WERI-Rb-1 (cell line): Measurements from ENCODE around the gene ZBED6.

Source experiments
- DNase-seq: peaks from one replicate; pipeline ENCODE4 v3.0.0-alpha.2; 2020
- H3K27ac ChIP-seq: fragments of 250-450 bp; sonication (Bioruptor Pico); 2 replicates; pipeline ENCODE4 v1.5.1; 2020; ENCODE audit warnings: mild to moderate bottlenecking, moderate library complexity
- H3K27me3 ChIP-seq: fragments of 250-450 bp; sonication (Bioruptor Pico); 2 replicates; pipeline ENCODE4 v1.5.1; 2021; ENCODE audit warnings: mild to moderate bottlenecking, low read depth, moderate library complexity; ENCODE audit not compliant: insufficient read depth, severe bottlenecking
- H3K36me3 ChIP-seq: fragments of 250-450 bp; sonication (Bioruptor Pico); 2 replicates; pipeline ENCODE4 v1.5.1; 2020; ENCODE audit warnings: mild to moderate bottlenecking, moderate library complexity
- H3K4me3 ChIP-seq: 2 replicates; pipeline ENCODE4 v1.5.1; 2011; ENCODE audit warnings: low read depth, mild to moderate bottlenecking, control low read depth, low read length
- H3K9me3 ChIP-seq: fragments of 250-450 bp; sonication (Bioruptor Pico); 2 replicates; pipeline ENCODE4 v1.5.1; 2021; ENCODE audit warnings: mild to moderate bottlenecking, moderate library complexity; ENCODE audit not compliant: severe bottlenecking
- TF ChIP-seq, protein P1 (sequence below): IDR thresholded peaks from 2 replicates; pipeline ENCODE4 v1.5.1; 2011; ENCODE audit warnings: low read depth, mild to moderate bottlenecking, control low read depth, inconsistent platforms, low read length

Gene ZBED6

DNA sequence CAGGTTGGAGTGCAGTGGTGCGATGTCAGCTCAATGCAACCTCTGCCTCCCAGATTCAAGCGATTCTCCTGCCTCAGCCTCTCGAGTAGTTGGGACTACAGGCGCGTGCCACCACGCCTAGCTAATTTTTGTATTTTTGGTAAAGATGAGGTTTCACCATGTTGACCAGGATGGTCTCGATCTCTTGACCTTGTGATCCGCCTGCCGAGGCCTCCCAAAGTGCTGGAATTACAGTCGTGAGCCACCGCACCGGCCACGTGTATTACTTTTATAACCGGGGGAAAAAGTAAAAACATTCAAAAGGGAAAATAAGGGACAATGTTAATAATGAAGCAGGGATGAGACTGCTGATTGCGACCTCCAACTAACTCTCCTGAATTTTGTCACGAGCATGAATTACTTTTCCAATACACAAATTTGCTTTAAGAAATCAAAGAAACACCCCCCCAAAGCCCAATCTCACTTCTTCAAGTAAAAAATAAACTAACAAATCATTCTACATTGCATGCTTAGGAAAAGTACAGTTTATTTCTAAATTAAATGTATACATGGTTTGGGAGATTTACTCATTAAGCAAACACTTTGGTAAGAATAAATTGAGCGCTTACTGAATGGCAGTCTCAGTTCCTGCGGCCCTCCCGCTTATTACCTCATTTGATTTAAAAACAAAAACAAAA, 521 bp upstream of the ZBED6 start:
- TF ChIP-seq, protein P1, sequence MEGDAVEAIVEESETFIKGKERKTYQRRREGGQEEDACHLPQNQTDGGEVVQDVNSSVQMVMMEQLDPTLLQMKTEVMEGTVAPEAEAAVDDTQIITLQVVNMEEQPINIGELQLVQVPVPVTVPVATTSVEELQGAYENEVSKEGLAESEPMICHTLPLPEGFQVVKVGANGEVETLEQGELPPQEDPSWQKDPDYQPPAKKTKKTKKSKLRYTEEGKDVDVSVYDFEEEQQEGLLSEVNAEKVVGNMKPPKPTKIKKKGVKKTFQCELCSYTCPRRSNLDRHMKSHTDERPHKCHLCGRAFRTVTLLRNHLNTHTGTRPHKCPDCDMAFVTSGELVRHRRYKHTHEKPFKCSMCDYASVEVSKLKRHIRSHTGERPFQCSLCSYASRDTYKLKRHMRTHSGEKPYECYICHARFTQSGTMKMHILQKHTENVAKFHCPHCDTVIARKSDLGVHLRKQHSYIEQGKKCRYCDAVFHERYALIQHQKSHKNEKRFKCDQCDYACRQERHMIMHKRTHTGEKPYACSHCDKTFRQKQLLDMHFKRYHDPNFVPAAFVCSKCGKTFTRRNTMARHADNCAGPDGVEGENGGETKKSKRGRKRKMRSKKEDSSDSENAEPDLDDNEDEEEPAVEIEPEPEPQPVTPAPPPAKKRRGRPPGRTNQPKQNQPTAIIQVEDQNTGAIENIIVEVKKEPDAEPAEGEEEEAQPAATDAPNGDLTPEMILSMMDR = no peak
- Histone ChIP-seq H3K9me3 (no peaks in the 10 kb centered on the region), H3K4me3 (peak overlapping the region; percentile 78), H3K27me3 (no peaks in the 10 kb centered on the region), H3K27ac (peak overlapping the region; percentile 96), H3K36me3 (peaks cover 39% of the 10 kb centered on the region)
- DNase-seq = no peak

DNA sequence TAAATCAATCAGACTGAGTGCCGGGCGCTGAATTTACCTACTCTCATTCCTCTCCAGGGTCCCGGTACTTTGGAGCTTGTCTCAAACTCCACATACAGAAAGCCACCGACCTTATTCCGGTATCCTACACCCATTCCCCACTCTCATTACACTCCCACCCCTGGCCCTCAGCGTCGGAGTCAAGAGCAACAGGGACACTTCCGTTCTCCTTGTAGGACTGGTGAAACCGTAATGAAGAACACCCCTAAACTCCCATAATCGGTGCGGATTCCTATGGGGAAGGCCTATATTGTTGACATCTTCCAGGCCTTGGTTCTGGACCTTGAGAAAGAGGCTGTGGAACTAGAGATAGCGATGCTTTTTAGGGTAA, 798 bp downstream of the ZBED6 start:
- H3K4me3 ChIP-seq = peak overlapping the region; percentile 78
- TF ChIP-seq, protein P1 = no peak
- DNase-seq = peak; percentile 62
- no peaks in the 10 kb centered on the region for H3K27me3 ChIP-seq
- H3K36me3 ChIP-seq = peaks cover 52% of the 10 kb centered on the region
- H3K9me3 ChIP-seq = no peaks in the 10 kb centered on the region
- peak overlapping the region; percentile 96 for H3K27ac ChIP-seq

DNA sequence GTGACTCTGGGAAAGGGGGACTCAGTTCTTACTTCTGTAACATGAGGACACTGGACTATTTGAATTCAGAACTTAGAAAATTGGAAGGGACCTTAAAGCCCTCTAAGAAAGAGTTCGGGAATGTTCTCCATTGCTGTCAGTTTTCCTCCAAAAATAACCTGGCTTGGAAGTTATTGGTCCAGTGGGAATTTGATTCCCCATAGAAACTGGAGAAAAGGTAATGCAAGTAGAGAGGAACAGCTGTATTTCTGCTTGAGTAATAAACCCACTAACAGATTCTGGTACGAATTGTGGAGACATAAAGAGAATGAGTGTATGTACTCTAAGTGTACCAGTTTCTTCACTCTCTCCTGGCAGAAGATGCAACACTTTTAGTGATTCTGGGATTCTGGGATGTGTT, 1.8 kb downstream of the ZBED6 start:
- TF ChIP-seq, protein P1 = no peak
- H3K9me3 ChIP-seq = no peaks in the 10 kb centered on the region
- DNase-seq = no peak
- no peak overlapping the region for H3K4me3 ChIP-seq
- H3K27me3 ChIP-seq = no peaks in the 10 kb centered on the region
- H3K36me3 ChIP-seq = peaks cover 60% of the 10 kb centered on the region
- no peak overlapping the region for H3K27ac ChIP-seq

DNA sequence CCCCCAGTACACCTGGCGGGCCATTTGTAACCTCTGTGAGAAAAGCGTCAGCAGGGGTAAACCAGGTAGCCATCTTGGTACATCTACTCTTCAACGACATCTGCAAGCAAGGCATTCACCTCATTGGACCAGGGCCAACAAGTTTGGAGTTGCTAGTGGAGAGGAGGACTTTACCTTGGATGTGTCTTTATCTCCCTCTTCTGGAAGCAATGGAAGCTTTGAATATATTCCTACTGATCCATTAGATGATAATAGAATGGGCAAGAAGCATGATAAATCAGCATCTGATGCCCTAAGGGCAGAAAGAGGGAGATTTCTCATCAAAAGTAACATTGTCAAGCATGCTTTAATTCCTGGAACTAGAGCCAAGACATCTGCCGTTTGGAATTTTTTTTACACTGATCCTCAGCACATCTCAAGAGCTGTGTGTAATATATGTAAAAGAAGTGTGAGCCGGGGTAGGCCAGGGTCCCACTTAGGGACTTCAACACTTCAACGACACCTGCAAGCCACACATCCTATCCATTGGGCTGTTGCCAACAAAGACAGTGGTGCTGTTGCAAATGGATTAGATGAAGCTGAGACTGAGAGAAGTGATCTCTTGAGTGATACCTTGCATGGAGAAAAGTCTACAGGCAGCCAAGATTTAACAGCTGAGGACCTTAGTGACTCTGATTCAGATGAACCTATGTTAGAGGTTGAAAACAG, 2.7 kb downstream of the ZBED6 start:
- Histone ChIP-seq H3K27me3 (no peaks in the 10 kb centered on the region), H3K4me3 (no peak overlapping the region), H3K27ac (no peak overlapping the region), H3K9me3 (no peaks in the 10 kb centered on the region), H3K36me3 (peaks cover 66% of the 10 kb centered on the region)
- no peak for DNase-seq
- TF ChIP-seq, protein P1 = no peak

DNA sequence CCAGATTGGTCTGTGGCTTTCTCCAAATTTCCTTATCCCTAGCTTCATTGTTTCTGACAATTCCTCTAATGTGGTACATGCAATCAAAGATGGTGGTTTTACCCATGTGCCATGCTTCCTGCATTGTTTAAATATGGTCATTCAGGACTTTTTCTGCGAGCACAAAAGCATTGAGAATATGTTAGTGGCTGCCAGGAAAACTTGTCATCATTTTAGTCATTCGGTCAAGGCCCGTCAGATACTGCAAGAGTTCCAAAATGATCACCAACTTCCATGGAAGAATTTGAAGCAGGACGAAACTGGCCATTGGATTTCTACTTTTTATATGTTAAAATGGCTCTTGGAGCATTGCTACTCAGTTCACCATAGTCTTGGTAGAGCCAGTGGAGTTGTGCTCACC, 3.7 kb downstream of the ZBED6 start:
- H3K9me3 ChIP-seq = no peaks in the 10 kb centered on the region
- DNase-seq = no peak
- peaks cover 76% of the 10 kb centered on the region for H3K36me3 ChIP-seq
- TF ChIP-seq, protein P1 = no peak
- no peaks in the 10 kb centered on the region for H3K27me3 ChIP-seq
- H3K27ac ChIP-seq = no peak overlapping the region
- H3K4me3 ChIP-seq = no peak overlapping the region
